Occipital lobe (tissue), 2 donors: Measurements from ENCODE around the gene ANAPC1. TPM values are rescaled to one million over a fixed set of nuclear protein-coding genes. Genes with fewer than 3 reads are reported as not detected.
"Not testable (repeated sequence)": the region's sequence is repeated elsewhere in the genome, so short reads cannot be mapped to it uniquely, and the experiment has no call there.

Source experiments
- DNase-seq: peaks from one replicate; lab custom pipeline; 2025; lab: John Stamatoyannopoulos, UW
- total RNA-seq: library from RNA; depleted of rRNA; stranded (reverse); fragments of >200 nt; gene quantifications from one replicate; pipeline ENCODE4 v1.2.3, GENCODE V29; 2014

Gene ANAPC1
- total RNA-seq, 1 donor from 2014 or later, result 73.9 TPM

GRCh38 chr2:111904726-111905474 lies 20.9 kb upstream of the ANAPC1 start:
- DNase-seq, result no peak

- no peak for DNase-seq
These were observed 20.0 kb upstream of the ANAPC1 start for GRCh38 chr2:111903930-111904439.

GRCh38 chr2:111903516-111903915 lies 19.5 kb upstream of the ANAPC1 start:
- DNase-seq, result no peak

GRCh38 chr2:111900859-111901258 lies 16.9 kb upstream of the ANAPC1 start:
- DNase-seq, result no peak

GRCh38 chr2:111898703-111899514 lies 14.9 kb upstream of the ANAPC1 start:
- no peak for DNase-seq

GRCh38 chr2:111897924-111898702 lies 14.1 kb upstream of the ANAPC1 start, which contains the start of gene MERTK:
Gene MERTK (plus strand): TSS chr2:111898607. CDS start chr2:111898736, 129 bp downstream.
- peak; percentile 56 for DNase-seq

GRCh38 chr2:111897630-111897923 lies 13.6 kb upstream of the ANAPC1 start:
- DNase-seq, result no peak

GRCh38 chr2:111896576-111896975 lies 12.6 kb upstream of the ANAPC1 start:
- no peak for DNase-seq

- DNase-seq, result no peak
These were observed 12.0 kb upstream of the ANAPC1 start for GRCh38 chr2:111896024-111896423.

GRCh38 chr2:111884592-111884964 lies 585 bp upstream of the ANAPC1 start:
- DNase-seq, result no peak

GRCh38 chr2:111872806-111873205 lies 11.2 kb downstream of the ANAPC1 start:
- not testable (repeated sequence) for DNase-seq

- DNase-seq, result not testable (repeated sequence)
These were observed 18.9 kb downstream of the ANAPC1 start for GRCh38 chr2:111865124-111865523.

GRCh38 chr2:111860005-111860404 lies 24.0 kb downstream of the ANAPC1 start:
- not testable (repeated sequence) for DNase-seq

- not testable (repeated sequence) for DNase-seq
These were observed 31.4 kb downstream of the ANAPC1 start for GRCh38 chr2:111852544-111852943.

GRCh38 chr2:111850646-111851045 lies 33.3 kb downstream of the ANAPC1 start:
- DNase-seq, result not testable (repeated sequence)

- DNase-seq, result not testable (repeated sequence)
These were observed 44.2 kb downstream of the ANAPC1 start for GRCh38 chr2:111839625-111840282.

GRCh38 chr2:111838992-111839391 lies 45.0 kb downstream of the ANAPC1 start:
- not testable (repeated sequence) for DNase-seq

GRCh38 chr2:111834221-111834620 lies 49.8 kb downstream of the ANAPC1 start:
- DNase-seq, result not testable (repeated sequence)

- DNase-seq, result not testable (repeated sequence)
These were observed 53.5 kb downstream of the ANAPC1 start for GRCh38 chr2:111830479-111830878.

GRCh38 chr2:111828217-111828766 lies 55.7 kb downstream of the ANAPC1 start:
- not testable (repeated sequence) for DNase-seq
